GM23338 (cell line): ENCODE data around the gene ENTHD1. TPM values are rescaled to one million over a fixed set of nuclear protein-coding genes. Genes with fewer than 3 reads are reported as not detected.

Experiments
- ATAC-seq: fragments of 200-7000 bp; cut with Tn5 transposase; 3 replicates; pipeline ENCODE4 v1.9.1; 2020
- DNase-seq: peaks from one replicate; pipeline ENCODE4 v3.0.0-alpha.2; 2015; ENCODE audit warnings: low spot score
- H2AFZ ChIP-seq: fragments of 200-600 bp; sonication (generic); 2 replicates; pipeline ENCODE4 v1.8.0; 2016; ENCODE audit warnings: antibody characterized with exemption, mild to moderate bottlenecking, moderate library complexity
- H3F3A ChIP-seq: fragments of 200-600 bp; sonication (generic); replicated peaks from 2 replicates; pipeline ENCODE4 v1.8.0; 2017; ENCODE audit warnings: antibody characterized with exemption, mixed run types, low read depth
- H3K27ac ChIP-seq: fragments of 200-600 bp; sonication (generic); 2 replicates; pipeline ENCODE4 v1.6.1; 2016; ENCODE audit warnings: low read depth
- H3K27me3 ChIP-seq: fragments of 200-600 bp; sonication (generic); 2 replicates; pipeline ENCODE4 v1.8.0; 2016; ENCODE audit warnings: mild to moderate bottlenecking, mixed run types, moderate library complexity; ENCODE audit not compliant: insufficient read depth
- H3K36me3 ChIP-seq: fragments of 200-600 bp; sonication (generic); 2 replicates; pipeline ENCODE4 v1.8.0; 2016; ENCODE audit warnings: mild to moderate bottlenecking; ENCODE audit not compliant: insufficient read depth
- H3K4me1 ChIP-seq: fragments of 200-600 bp; sonication (generic); 2 replicates; pipeline ENCODE4 v1.8.0; 2016; ENCODE audit warnings: mild to moderate bottlenecking, moderate library complexity; ENCODE audit not compliant: insufficient read depth
- H3K4me2 ChIP-seq: fragments of 200-600 bp; sonication (generic); 2 replicates; pipeline ENCODE4 v1.7.1; 2017; ENCODE audit warnings: mixed run types
- H3K4me3 ChIP-seq: fragments of 200-600 bp; sonication (generic); 2 replicates; pipeline ENCODE4 v1.6.1; 2016; ENCODE audit warnings: mixed run types
- H3K79me2 ChIP-seq: fragments of 200-600 bp; sonication (generic); replicated peaks from 2 replicates; pipeline ENCODE4 v1.8.0; 2017; ENCODE audit warnings: mild to moderate bottlenecking; ENCODE audit not compliant: insufficient read depth
- H3K9me2 ChIP-seq: fragments of 200-600 bp; sonication (generic); 2 replicates; pipeline ENCODE4 v1.8.0; 2017; ENCODE audit not compliant: insufficient read depth
- H4K20me1 ChIP-seq: fragments of 200-600 bp; sonication (generic); replicated peaks from 2 replicates; pipeline ENCODE4 v1.8.0; 2017; ENCODE audit warnings: mild to moderate bottlenecking; ENCODE audit not compliant: insufficient read depth
- H3K27ac Mint-ChIP-seq: 2 replicates; pipeline ENCODE4 v1.8.0; 2020; ENCODE audit warnings: inconsistent platforms, mild to moderate bottlenecking, moderate library complexity, mixed read lengths
- H3K27me3 Mint-ChIP-seq: 3 replicates; pipeline ENCODE4 v1.8.0; 2022; ENCODE audit warnings: low read depth, mild to moderate bottlenecking, moderate library complexity, mixed read lengths, inconsistent platforms; ENCODE audit not compliant: insufficient read depth, poor library complexity
- H3K36me3 Mint-ChIP-seq: 3 replicates; pipeline ENCODE4 v1.8.0; 2021; ENCODE audit warnings: low read depth, mild to moderate bottlenecking, inconsistent platforms, moderate library complexity, mixed read lengths
- H3K4me1 Mint-ChIP-seq: 3 replicates; pipeline ENCODE4 v1.8.0; 2020; ENCODE audit warnings: mild to moderate bottlenecking, inconsistent platforms, mixed read lengths
- H3K4me3 Mint-ChIP-seq: 3 replicates; pipeline ENCODE4 v1.8.0; 2021; ENCODE audit warnings: moderate library complexity, mild to moderate bottlenecking, inconsistent platforms, mixed read lengths
- H3K9me3 Mint-ChIP-seq: 3 replicates; pipeline ENCODE4 v1.8.0; 2020; ENCODE audit warnings: moderate library complexity, mild to moderate bottlenecking, inconsistent platforms, mixed read lengths
- EZH2 ChIP-seq: fragments of 200-600 bp; sonication (generic); IDR thresholded peaks from one replicate; pipeline ENCODE4 v1.8.0; 2017; ENCODE audit warnings: antibody characterized with exemption, mild to moderate bottlenecking, low read depth; ENCODE audit not compliant: unreplicated experiment
- JUNB ChIP-seq: IDR thresholded peaks from one replicate; pipeline ENCODE4 v1.6.1; 2016; ENCODE audit warnings: antibody characterized with exemption; ENCODE audit not compliant: unreplicated experiment
- NANOG ChIP-seq: IDR thresholded peaks from 2 replicates; pipeline ENCODE4 v1.6.1; 2016; ENCODE audit warnings: antibody characterized with exemption, borderline replicate concordance
- POLR2AphosphoS5 ChIP-seq: IDR thresholded peaks from 2 replicates; pipeline ENCODE4 v1.6.1; 2016; ENCODE audit warnings: antibody characterized with exemption, low read depth
- STAT1 ChIP-seq: IDR thresholded peaks from one replicate; pipeline ENCODE4 v1.6.1; 2016; ENCODE audit warnings: antibody characterized with exemption; ENCODE audit not compliant: unreplicated experiment
- ZNF114 ChIP-seq: fragments of 250-450 bp; sonication (Bioruptor Pico); IDR thresholded peaks from 2 replicates; pipeline ENCODE4 v1.5.0; 2020; ENCODE audit warnings: mild to moderate bottlenecking, moderate library complexity
- ZNF331 ChIP-seq: fragments of 250-450 bp; sonication (Bioruptor Pico); IDR thresholded peaks from 2 replicates; pipeline ENCODE4 v1.5.0; 2020; ENCODE audit warnings: low read depth, mild to moderate bottlenecking, moderate library complexity
- polyA plus RNA-seq: library from polyadenylated mRNA; unstranded; fragments of >200 nt; fragmentation: Nextera tagmentation; extraction: Ambion mirVana; gene quantifications from 2 replicates; pipeline ENCODE4 v1.2.1, GENCODE V29; 2016
- total RNA-seq: library from RNA; depleted of rRNA; stranded (reverse); fragments of >200 nt; shearing (Covaris generic); gene quantifications from 2 replicates; pipeline ENCODE4 v1.2.3, GENCODE V29; 2014
- TF ChIP-seq, protein P1 (sequence below): IDR thresholded peaks from one replicate; pipeline ENCODE4 v1.6.1; 2018; ENCODE audit warnings: antibody characterized with exemption; ENCODE audit not compliant: unreplicated experiment
- TF ChIP-seq, protein P2 (sequence below): fragments of 250-450 bp; sonication (Bioruptor Pico); IDR thresholded peaks from 2 replicates; pipeline ENCODE4 v1.5.0; 2020; ENCODE audit warnings: mild to moderate bottlenecking, moderate library complexity
- TF ChIP-seq, protein P3 (sequence below): IDR thresholded peaks from 2 replicates; pipeline ENCODE4 v1.6.1; 2016; ENCODE audit warnings: antibody characterized with exemption

Gene ENTHD1
- total and polyA plus RNA-seq, 2 experiments from 2014 or later, result not detected

DNA sequence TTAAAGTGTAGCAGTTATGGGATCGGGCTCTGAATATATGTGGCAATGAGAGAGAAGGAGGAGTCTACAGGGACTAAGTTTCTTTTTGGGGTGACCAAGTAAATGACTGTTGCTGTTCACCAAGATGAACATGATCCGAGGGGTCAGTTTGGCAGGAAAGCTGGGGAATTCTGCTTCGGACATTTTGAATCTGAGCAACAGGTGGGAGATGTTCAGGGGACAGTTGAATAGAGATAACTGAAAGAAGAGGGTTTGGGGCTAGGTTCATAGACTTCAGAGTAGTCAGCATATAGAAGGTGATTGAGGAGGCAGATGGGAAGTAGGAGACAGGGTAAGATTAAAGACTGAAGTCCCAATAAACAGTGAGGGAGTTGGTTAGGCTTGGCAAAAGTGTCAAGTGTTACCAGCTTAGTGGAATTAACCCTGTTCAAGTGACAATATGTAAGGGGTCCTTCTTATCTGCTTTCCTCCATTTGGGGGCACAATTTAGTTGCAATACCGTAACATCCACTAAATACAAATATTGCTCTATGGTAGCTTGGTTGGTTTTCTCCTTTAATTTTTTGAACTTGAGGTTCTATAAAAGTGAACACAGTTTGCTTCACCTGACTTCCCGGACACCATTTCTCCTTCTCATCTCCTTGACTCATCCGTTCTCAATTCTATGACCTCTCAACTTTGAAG, 2.9 kb upstream of the ENTHD1 start:
- no peak for ATAC-seq

DNA sequence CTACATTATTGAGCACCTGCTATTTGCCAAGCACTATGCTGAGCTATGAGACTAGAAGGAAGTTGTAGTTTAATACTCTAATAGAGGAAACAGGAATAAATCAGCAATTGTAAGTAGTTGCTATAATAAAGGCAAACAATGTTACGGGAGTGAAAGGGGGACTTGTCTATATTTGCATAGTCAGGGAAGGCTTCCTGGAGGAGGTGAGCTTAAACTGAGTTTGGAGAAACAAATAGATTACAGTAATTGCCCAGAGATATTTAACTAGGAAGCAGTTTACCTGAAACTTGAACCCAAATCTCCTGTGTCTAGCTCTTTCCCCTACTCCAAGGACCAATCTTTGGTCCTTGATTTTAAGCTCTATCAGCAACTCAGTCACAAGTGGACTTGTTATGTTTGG, 2.1 kb upstream of the ENTHD1 start:
- Mint-ChIP-seq H3K36me3 (no peaks in the 10 kb centered on the region), H3K4me1 (peaks cover 5% of the 10 kb centered on the region; the same call in 2 of the 3 replicates), H3K27me3 (no peaks in the 10 kb centered on the region), H3K4me3 (no peak overlapping the region), H3K9me3 (no peaks in the 10 kb centered on the region), H3K27ac (no peak overlapping the region)
- DNase-seq (no peak), ATAC-seq (no peak)
- Histone ChIP-seq H3K4me2 (no peak overlapping the region), H4K20me1 (no peaks in the 10 kb centered on the region; the same call in none of the 2 replicates), H2AFZ (no peak overlapping the region), H3K9me2 (peaks cover 17% of the 10 kb centered on the region), H3K4me1 (no peaks in the 10 kb centered on the region), H3K27ac (no peak overlapping the region), H3K27me3 (no peaks in the 10 kb centered on the region), H3K36me3 (no peaks in the 10 kb centered on the region), H3F3A (no peaks in the 10 kb centered on the region), H3K79me2 (no peaks in the 10 kb centered on the region), H3K4me3 (no peak overlapping the region)
- TF ChIP-seq STAT1 (no peak), EZH2 (no peak), ZNF114 (CRISPR knock-in tag) (no peak), ZNF331 (CRISPR knock-in tag) (no peak), NANOG (no peak), POLR2AphosphoS5 (no peak), JUNB (no peak)
- TF ChIP-seq, protein P1, sequence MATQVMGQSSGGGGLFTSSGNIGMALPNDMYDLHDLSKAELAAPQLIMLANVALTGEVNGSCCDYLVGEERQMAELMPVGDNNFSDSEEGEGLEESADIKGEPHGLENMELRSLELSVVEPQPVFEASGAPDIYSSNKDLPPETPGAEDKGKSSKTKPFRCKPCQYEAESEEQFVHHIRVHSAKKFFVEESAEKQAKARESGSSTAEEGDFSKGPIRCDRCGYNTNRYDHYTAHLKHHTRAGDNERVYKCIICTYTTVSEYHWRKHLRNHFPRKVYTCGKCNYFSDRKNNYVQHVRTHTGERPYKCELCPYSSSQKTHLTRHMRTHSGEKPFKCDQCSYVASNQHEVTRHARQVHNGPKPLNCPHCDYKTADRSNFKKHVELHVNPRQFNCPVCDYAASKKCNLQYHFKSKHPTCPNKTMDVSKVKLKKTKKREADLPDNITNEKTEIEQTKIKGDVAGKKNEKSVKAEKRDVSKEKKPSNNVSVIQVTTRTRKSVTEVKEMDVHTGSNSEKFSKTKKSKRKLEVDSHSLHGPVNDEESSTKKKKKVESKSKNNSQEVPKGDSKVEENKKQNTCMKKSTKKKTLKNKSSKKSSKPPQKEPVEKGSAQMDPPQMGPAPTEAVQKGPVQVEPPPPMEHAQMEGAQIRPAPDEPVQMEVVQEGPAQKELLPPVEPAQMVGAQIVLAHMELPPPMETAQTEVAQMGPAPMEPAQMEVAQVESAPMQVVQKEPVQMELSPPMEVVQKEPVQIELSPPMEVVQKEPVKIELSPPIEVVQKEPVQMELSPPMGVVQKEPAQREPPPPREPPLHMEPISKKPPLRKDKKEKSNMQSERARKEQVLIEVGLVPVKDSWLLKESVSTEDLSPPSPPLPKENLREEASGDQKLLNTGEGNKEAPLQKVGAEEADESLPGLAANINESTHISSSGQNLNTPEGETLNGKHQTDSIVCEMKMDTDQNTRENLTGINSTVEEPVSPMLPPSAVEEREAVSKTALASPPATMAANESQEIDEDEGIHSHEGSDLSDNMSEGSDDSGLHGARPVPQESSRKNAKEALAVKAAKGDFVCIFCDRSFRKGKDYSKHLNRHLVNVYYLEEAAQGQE, result no peak
- TF ChIP-seq, protein P2, sequence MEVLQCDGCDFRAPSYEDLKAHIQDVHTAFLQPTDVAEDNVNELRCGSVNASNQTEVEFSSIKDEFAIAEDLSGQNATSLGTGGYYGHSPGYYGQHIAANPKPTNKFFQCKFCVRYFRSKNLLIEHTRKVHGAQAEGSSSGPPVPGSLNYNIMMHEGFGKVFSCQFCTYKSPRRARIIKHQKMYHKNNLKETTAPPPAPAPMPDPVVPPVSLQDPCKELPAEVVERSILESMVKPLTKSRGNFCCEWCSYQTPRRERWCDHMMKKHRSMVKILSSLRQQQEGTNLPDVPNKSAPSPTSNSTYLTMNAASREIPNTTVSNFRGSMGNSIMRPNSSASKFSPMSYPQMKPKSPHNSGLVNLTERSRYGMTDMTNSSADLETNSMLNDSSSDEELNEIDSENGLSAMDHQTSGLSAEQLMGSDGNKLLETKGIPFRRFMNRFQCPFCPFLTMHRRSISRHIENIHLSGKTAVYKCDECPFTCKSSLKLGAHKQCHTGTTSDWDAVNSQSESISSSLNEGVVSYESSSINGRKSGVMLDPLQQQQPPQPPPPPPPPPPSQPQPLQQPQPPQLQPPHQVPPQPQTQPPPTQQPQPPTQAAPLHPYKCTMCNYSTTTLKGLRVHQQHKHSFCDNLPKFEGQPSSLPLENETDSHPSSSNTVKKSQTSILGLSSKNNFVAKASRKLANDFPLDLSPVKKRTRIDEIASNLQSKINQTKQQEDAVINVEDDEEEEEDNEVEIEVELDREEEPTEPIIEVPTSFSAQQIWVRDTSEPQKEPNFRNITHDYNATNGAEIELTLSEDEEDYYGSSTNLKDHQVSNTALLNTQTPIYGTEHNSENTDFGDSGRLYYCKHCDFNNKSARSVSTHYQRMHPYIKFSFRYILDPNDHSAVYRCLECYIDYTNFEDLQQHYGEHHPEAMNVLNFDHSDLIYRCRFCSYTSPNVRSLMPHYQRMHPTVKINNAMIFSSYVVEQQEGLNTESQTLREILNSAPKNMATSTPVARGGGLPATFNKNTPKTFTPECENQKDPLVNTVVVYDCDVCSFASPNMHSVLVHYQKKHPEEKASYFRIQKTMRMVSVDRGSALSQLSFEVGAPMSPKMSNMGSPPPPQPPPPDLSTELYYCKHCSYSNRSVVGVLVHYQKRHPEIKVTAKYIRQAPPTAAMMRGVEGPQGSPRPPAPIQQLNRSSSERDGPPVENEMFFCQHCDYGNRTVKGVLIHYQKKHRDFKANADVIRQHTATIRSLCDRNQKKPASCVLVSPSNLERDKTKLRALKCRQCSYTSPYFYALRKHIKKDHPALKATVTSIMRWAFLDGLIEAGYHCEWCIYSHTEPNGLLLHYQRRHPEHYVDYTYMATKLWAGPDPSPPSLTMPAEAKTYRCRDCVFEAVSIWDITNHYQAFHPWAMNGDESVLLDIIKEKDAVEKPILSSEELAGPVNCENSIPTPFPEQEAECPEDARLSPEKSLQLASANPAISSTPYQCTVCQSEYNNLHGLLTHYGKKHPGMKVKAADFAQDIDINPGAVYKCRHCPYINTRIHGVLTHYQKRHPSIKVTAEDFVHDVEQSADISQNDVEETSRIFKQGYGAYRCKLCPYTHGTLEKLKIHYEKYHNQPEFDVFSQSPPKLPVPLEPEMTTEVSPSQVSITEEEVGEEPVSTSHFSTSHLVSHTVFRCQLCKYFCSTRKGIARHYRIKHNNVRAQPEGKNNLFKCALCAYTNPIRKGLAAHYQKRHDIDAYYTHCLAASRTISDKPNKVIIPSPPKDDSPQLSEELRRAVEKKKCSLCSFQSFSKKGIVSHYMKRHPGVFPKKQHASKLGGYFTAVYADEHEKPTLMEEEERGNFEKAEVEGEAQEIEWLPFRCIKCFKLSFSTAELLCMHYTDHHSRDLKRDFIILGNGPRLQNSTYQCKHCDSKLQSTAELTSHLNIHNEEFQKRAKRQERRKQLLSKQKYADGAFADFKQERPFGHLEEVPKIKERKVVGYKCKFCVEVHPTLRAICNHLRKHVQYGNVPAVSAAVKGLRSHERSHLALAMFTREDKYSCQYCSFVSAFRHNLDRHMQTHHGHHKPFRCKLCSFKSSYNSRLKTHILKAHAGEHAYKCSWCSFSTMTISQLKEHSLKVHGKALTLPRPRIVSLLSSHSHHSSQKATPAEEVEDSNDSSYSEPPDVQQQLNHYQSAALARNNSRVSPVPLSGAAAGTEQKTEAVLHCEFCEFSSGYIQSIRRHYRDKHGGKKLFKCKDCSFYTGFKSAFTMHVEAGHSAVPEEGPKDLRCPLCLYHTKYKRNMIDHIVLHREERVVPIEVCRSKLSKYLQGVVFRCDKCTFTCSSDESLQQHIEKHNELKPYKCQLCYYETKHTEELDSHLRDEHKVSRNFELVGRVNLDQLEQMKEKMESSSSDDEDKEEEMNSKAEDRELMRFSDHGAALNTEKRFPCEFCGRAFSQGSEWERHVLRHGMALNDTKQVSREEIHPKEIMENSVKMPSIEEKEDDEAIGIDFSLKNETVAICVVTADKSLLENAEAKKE (CRISPR knock-in tag), result no peak
- TF ChIP-seq, protein P3, sequence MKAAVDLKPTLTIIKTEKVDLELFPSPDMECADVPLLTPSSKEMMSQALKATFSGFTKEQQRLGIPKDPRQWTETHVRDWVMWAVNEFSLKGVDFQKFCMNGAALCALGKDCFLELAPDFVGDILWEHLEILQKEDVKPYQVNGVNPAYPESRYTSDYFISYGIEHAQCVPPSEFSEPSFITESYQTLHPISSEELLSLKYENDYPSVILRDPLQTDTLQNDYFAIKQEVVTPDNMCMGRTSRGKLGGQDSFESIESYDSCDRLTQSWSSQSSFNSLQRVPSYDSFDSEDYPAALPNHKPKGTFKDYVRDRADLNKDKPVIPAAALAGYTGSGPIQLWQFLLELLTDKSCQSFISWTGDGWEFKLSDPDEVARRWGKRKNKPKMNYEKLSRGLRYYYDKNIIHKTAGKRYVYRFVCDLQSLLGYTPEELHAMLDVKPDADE, result no peak

More for the DNA sequence above, 2.9 kb upstream of the ENTHD1 start:
- Histone ChIP-seq H3F3A (no peaks in the 10 kb centered on the region), H3K4me1 (no peaks in the 10 kb centered on the region), H3K27me3 (no peaks in the 10 kb centered on the region), H3K4me3 (no peak overlapping the region), H4K20me1 (no peaks in the 10 kb centered on the region; the same call in none of the 2 replicates), H3K9me2 (peaks cover 17% of the 10 kb centered on the region; the same call in 1 of the 2 replicates), H3K79me2 (no peaks in the 10 kb centered on the region), H3K36me3 (no peaks in the 10 kb centered on the region), H3K4me2 (no peak overlapping the region), H2AFZ (no peak overlapping the region), H3K27ac (no peak overlapping the region)
- Mint-ChIP-seq H3K9me3 (no peaks in the 10 kb centered on the region), H3K27me3 (no peaks in the 10 kb centered on the region), H3K4me1 (peaks cover 5% of the 10 kb centered on the region; the same call in 2 of the 3 replicates), H3K27ac (no peak overlapping the region), H3K36me3 (no peaks in the 10 kb centered on the region), H3K4me3 (no peak overlapping the region)
- TF ChIP-seq ZNF114 (CRISPR knock-in tag), result no peak
- DNase-seq, result no peak
